ENCODE data around the gene ACRBP. TPM values are rescaled to one million over a fixed set of nuclear protein-coding genes. Genes with fewer than 3 reads are reported as not detected.

ACRBP gene
- total RNA-seq, result not detected

DNA sequence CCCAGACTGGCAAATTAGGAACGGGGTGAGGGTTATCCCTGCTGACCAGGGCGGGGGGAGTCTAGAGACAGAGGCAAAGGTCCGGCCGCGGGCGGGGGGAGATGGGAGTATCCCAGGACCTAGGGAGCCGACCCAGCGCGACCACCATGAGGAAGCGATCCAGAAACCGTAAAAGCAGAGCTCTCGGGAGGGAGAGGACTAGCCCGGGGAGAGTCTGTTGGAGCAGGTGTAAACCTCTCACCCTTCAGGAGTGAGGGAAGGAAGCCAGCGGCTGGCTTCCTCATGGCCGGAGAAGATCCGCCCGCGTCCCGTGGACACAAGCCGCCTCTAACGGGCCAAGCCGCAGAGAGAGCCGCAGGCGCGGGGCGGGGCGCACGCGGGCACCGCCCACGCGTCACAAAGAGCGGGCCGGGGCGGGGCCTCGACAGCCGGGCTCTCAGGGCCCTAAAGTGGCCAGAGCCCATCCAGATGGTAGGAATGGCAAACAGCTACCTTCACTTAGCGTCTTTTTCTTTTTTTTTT, at the start of gene ACRBP:
Gene ACRBP, minus strand, starts transcription at position 350 of the 522 bp plus-strand sequence. Its CDS starts 66 bp downstream, at position 284.

GRCh38 chr12:6688999-6689882, 42.0 kb upstream of the ACRBP start, which contains the start of gene ZNF384:
TSS of gene ZNF384 (minus strand) at chr12:6689375. CDS start at chr12:6679520, 9,855 bp downstream.

DNA sequence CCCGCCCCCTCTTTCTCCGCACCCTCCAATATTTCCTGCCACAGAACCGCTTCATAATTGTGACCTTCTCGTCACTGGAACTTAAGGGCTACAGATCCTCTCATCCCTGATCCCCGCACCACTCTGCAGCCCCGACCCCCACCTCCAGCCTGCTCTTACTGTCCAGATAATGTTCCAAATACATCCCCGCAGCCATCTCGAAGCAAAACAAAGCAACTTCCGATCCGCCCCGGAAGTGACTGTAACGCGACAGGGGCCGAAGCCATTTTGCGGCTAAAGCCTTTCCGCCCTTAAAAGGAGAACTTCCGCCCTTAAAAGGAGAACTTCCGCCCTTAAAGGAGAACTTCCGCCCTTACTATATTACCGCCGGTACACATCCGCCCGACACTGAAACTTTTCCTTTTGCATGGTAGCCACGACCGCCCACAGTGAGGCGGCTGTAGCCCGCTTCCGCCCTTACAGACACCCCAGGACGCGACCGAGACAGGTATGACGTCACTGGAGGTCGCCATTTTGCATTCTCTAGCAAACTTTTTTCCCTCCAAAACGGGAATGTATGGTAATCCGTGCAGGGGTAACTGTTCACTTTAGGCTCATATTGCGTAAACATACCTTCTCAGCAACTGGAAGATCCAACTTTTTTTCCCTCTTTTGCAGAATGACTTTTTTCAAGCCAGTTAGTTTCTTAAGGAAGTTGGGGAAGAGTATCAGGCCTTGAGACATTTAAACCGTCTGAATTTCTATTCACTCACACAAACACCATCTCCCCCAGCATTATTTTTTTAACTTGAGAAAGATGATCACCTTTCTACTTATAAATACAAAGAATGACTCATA, 15.9 kb upstream of the ACRBP start, which contains the start of gene ING4:
Gene ING4, minus strand, starts transcription at position 214 of the 837 bp plus-strand sequence. Its CDS starts 18 bp downstream, at position 196.

GRCh38 chr12:6635856-6636531, 11.2 kb downstream of the ACRBP start, which contains the start of gene LPAR5:
TSS of gene LPAR5 (minus strand) at chr12:6635959. CDS start at chr12:6621248, 14,711 bp downstream.

Other genes starting within 250 kb of the ACRBP start
- gene CD27, start 202.5 kb downstream of the ACRBP start, total RNA-seq, result not detected
- 1 to 10 TPM; 7.3 to 8.9 TPM for gene TAPBPL, start 195.4 kb downstream of the ACRBP start, total RNA-seq
- 1 to 10 TPM; 3.8 to 4.7 TPM for gene VAMP1, start 176.8 kb downstream of the ACRBP start, total RNA-seq
- gene MRPL51, start 154.2 kb downstream of the ACRBP start, total RNA-seq, result 100 to 1,000 TPM in 1 of 2 donors, 10 to 100 TPM in 1; 67.1 to 113 TPM
- 10 to 100 TPM; 32.0 to 66.6 TPM for gene NCAPD2, start 153.3 kb downstream of the ACRBP start, total RNA-seq
- gene GAPDH, start 112.9 kb downstream of the ACRBP start, total RNA-seq, result 1,000 to 10,000 TPM; 3,776 to 6,962 TPM
- 10 to 100 TPM; 15.3 to 15.5 TPM for gene IFFO1, start 91.4 kb downstream of the ACRBP start, total RNA-seq
- 10 to 100 TPM; 24.4 to 39.3 TPM for gene NOP2, start 79.1 kb downstream of the ACRBP start, total RNA-seq
- gene CHD4, start 40.1 kb downstream of the ACRBP start, total RNA-seq, result 100 to 1,000 TPM; 172 to 203 TPM
- gene LPAR5, start 11.5 kb downstream of the ACRBP start, total RNA-seq, result under 1 TPM in 1 of 2 donors, not detected in 1; under 0.01 TPM
- gene ING4, start 15.7 kb upstream of the ACRBP start, total RNA-seq, result 10 to 100 TPM; 23.6 to 38.5 TPM
- gene ZNF384, start 41.9 kb upstream of the ACRBP start, total RNA-seq, result 10 to 100 TPM; 23.4 to 29.3 TPM
- gene PIANP, start 53.4 kb upstream of the ACRBP start, total RNA-seq, result not detected
- 100 to 1,000 TPM in 1 of 2 donors, 10 to 100 TPM in 1; 98.4 to 105 TPM for gene COPS7A, start 76.6 kb upstream of the ACRBP start, total RNA-seq
- 100 to 1,000 TPM; 168 to 185 TPM for gene MLF2, start 105.7 kb upstream of the ACRBP start, total RNA-seq
- 10 to 100 TPM; 36.8 to 67.6 TPM for gene PTMS, start 118.9 kb upstream of the ACRBP start, total RNA-seq
- gene LAG3, start 125.1 kb upstream of the ACRBP start, total RNA-seq, result under 1 TPM in 1 of 2 donors, not detected in 1; 0.34 TPM
- 1 to 10 TPM; 1.7 TPM for gene CD4, start 142.1 kb upstream of the ACRBP start, total RNA-seq
- under 1 TPM; under 0.01 to 0.33 TPM for gene GPR162, start 174.4 kb upstream of the ACRBP start, total RNA-seq
- gene P3H3, start 181.0 kb upstream of the ACRBP start, total RNA-seq, result 10 to 100 TPM; 13.4 to 36.3 TPM
- under 1 TPM; 0.33 to 0.69 TPM for gene GNB3, start 193.5 kb upstream of the ACRBP start, total RNA-seq
- 10 to 100 TPM; 16.9 to 54.9 TPM for gene CDCA3, start 203.9 kb upstream of the ACRBP start, total RNA-seq
- gene USP5, start 204.7 kb upstream of the ACRBP start, total RNA-seq, result 10 to 100 TPM; 89.2 to 93.3 TPM
- 100 to 1,000 TPM; 611 to 916 TPM for gene TPI1, start 220.1 kb upstream of the ACRBP start, total RNA-seq
- gene SPSB2, start 225.9 kb upstream of the ACRBP start, total RNA-seq, result 1 to 10 TPM; 5.2 to 8.0 TPM